Activated CD8-positive, alpha-beta memory T cell treated with anti-CD3 and anti-CD28 coated beads, Interleukin-2, amount 50 U/mL, for 48 hours (primary cell): ENCODE measurements around the gene ZNF799.
A peak's percentile ranks its signal among the peaks of the same experiment; 100 is the strongest.
"Not testable (repeated sequence)": the region's sequence is repeated elsewhere in the genome, so short reads cannot be mapped to it uniquely, and the experiment has no call there.

Source experiments
- DNase-seq: peaks from one replicate; pipeline ENCODE4 v3.0.0-alpha.2; 2020

Gene ZNF799

GRCh38 chr19:12400633-12401502 is at the start of gene ZNF799:
TSS of gene ZNF799 (minus strand) at chr19:12401271. CDS start at chr19:12401070, 201 bp downstream.
- DNase-seq, result peak; percentile 90

GRCh38 chr19:12450844-12451243 is 49.8 kb upstream of the ZNF799 start:
- no peak for DNase-seq

DNA sequence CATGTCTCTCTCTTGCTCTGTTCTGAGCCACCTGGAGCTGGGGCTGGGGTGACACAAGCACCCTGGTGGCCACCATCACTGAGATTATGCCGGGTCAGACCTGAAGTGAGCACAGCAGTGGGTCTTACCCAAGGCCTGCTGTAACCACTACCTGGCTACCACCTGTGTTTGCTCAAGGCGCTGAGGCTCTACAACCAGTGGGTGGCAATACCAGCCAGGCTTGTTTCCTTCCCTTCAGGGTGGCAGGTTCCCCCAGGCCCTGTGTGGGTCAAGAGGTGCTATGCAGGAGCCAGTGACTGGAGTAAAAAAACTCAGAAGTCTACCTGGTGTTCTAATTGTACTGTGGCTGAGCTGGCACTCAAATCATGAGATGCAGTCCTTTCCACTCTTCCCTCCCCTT is 47.7 kb upstream of the ZNF799 start:
- DNase-seq, result no peak

DNA sequence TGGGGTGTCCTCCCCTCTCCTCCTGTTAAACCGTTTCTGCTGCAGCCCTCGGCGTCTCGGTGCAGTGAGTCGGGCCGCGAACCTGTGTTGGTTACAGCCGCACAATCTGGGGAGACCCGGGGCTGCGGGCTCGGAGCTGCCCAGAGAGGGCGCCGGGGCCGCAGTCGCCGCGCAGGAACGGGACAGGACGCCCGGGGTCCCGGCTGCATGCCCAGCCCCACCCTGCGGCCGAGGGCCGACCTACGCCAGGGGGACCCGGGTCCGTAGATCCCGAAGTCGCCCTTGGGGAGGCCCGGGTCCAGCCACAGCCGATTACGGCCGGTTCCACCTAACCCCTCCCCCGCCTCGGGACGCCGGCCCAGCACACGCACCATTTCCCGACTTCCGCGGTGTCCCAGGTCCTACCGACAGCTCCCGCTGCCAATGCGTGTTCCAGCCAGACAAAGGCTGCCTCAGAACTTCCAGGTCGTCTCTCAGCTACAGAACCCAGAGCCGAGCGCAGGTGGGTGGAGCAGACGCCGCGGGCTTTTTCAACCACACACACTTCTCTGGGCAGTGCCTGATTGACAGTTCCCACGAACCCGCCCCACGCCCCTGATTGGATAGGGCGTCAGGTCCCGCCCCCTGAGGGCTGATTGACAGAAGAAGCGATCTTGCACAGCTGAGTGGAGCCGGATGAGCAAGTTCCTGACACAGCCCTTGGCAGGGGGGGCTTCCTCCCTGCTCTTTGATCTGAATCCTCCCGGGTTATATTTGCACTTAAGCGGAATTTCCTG is 39.7 kb upstream of the ZNF799 start, which contains the start of gene ZNF443:
Gene ZNF443 (minus strand): TSS at position 481 of the 776 bp plus-strand sequence. CDS start 107 bp downstream, at position 374.
- DNase-seq, result peak; percentile 97

DNA sequence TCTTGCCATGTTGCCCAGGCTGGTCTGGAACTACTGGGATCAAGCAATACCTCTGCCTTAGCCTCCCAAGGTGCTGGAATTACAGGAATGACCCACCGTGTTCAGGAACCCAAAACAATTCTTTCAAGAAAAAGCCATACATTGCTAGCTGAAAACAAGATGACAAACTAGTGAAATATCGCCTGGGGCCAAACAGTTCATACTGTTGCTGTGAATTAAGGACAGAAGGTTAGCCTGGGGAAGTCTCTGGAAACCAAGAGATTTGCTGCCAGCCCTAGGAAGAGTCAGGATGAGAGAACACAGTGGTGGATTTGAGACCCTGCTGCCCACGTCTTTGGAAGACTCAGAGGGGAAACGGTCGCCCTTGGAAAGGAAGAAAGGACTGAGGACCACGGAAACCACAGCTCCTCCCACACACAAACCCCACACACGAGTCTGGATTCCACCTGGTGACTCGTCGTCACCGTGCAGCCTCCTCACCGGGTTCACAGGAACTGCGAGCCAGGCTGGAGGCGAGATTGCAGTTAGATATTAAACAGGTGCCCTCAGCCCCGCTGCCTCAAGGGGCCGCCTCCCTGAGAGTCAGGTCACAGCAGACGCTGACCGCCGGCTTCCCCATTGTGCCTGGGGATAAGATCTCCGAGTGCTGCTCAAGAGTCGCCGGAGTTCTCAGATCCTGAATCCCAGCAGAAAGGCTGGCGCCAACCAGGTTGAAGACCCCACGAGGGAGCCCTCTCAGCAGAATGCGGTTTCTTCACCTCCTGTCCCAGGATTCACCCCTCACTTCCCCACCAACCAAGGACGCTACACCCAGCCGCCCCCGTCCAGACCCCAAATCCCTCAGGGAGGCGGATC is 38.8 kb upstream of the ZNF799 start:
- DNase-seq, result peak; percentile 71

GRCh38 chr19:12430726-12431299 is 29.7 kb upstream of the ZNF799 start:
- DNase-seq, result not testable (repeated sequence)

DNA sequence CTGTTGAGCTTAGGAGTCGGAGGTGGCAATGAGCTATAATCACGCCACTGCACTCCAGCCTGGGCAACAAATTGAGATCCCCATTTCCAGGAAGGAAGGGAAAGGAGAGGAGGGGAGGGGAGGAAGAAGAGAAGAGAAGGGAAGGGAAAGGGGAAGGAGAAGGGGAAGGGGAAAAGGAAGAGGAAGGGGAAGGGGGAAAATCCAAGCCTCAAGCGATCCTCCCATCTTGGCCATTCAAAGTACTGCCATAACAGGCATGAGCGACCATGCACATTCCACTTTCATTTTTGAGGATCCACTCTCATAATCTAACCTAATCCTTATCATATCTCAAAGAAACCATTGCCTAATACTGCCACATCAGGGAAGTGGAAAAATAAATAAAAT is 24.8 kb upstream of the ZNF799 start:
- DNase-seq, result no peak

DNA sequence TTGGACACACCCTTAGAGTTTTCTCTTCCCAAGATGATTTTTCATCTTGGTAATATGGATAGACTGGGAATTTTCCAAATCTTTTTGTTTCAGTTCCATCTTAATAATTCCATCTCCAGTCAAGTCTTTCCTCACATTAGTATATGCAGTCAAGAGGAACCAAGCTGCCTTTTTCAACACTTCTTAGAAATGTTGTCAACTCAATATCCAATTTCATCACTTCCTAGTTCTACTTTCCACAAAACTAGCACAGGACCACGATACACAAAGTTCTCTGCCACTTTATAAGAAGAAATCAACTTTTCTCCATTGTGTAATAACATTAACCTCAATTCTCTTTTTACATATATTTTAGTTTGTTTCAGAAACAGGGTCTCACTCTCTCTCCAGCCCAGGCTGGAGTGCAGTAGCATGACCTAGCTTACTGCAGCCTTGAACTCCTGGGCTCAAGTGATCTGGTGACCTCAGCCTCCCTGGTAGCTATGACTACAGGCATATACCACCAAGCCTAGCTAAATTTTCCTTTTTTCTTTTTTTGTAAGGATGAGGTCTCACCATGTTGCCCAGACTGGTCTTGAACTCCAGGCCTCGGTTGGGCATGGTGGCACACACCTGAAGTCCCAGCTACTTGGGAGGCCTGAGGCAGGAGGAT is 24.3 kb upstream of the ZNF799 start:
- no peak for DNase-seq

DNA sequence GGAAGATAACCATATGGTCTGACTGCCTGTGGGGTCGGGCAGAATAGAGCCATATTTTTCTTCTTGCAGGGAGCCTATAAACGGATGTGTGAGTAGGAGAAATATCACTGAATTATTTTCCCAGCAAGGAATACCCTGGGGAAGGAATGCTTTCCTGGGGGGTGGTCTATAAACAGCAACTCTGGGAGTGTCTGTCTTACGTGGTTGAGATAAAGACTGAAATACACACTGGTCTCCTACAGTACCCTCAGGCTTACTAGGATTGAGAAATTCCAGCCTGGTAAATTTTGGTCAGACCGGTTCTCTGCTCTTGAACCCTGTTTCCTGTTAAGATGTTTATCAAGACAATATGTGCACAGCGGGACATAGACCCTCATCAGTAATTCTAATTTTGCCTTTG is 16.2 kb upstream of the ZNF799 start:
- not testable (repeated sequence) for DNase-seq

- no peak for DNase-seq
Measured at GRCh38 chr19:12411893-12412292, 10.8 kb upstream of the ZNF799 start.

DNA sequence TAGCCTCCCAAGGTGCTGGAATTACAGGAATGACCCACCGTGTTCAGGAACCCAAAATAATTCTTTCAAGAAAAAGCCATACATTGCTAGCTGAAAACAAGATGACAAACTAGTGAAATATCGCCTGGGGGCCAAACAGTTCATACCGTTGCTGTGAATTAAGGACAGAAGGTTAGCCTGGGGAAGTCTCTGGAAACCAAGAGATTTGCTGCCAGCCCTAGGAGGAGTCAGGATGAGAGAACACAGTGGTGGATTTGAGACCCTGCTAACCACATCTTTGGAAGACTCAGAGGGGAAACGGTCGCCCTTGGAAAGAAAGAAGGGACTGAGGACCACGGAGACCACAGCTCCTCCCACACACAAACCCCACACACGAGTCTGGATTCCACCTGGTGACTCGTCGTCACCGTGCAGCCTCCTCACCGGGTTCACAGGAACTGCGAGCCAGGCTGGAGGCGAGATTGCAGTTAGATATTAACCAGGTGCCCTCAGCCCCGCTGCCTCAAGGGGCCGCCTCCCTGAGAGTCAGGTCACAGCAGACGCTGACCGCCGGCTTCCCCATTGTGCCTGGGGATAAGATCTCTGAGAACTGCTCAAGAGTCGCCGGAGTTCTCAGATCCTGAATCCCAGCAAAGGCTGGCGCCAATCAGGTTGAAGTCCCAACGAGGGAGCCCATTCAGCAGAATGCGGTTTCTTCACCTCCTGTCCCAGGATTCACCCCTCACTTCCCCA is 1.0 kb downstream of the ZNF799 start:
- DNase-seq, result peak; percentile 60

- not testable (repeated sequence) for DNase-seq
Measured at GRCh38 chr19:12391148-12391547, 9.9 kb downstream of the ZNF799 start.

DNA sequence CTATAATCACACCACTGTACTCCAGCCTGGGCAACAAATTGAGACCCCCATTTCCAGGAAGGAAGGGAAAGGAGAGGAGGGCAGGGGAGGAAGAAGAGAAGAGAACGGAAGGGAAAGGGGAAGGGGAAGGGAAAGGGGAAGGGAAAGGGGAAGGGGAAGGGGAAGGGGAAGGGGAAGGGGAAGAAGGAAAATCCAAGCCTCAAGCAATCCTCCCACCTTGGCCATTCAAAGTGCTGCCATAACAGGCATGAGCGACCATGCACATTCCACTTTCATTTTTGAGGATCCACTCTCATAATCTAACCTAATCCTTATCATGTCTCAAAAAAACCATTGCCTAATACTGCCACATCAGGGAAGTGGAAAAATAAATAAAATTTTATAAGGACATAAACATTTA is 14.7 kb downstream of the ZNF799 start:
- not testable (repeated sequence) for DNase-seq

- no peak for DNase-seq
Measured at GRCh38 chr19:12380444-12380737, 20.7 kb downstream of the ZNF799 start.

DNA sequence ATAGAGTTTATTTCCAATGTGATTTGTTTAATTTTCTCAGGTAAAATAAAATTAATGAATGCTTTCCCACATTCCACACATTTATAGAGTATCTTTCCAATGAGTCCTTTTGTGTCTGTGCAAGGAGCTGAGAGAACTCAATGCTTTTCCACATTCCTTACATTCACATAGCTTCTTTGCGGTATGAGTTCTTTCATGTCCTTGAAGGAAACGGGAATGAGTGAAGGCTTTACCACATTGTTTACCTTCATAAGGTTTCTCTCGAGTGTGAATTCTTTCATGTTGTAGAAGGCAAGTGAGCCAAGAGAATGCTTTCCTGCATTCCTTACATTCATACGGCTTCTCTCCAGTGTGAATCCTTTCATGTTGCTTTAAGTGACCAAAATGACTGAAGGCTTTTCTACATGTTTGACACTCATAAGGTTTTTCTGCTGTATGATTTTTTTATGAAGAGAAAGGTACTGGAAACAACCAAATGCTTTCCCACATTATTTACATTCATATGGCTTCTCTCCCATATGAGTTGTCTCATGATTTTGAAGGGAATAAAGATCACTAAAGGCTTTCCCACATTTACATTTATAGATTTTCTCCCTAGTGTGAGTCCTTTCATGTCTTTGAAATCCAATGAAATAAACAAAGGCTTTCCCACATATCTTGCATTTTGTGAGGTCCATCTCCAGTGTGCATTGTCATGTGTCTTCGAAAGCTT is 21.2 kb downstream of the ZNF799 start:
- no peak for DNase-seq

DNA sequence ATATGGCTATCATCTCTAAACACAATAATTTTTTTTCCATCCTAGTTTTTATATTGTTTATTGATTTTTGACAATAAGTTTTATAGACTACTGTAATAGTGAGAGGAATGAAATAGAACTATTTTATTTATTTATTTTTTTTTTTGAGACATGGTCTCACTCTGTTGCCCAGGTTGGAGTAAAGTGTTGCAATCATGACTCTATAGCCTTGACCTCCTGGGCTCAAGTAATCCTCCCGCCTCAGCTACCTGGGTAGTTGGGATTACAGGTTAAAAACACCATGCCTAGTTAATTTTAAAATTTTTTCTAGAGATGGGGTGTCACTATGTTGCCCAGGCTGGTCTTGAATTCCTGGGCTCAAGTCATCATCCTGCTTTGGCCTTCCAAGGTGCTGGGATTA is 27.0 kb downstream of the ZNF799 start:
- no peak for DNase-seq

- DNase-seq, result peak; percentile 89
Measured at GRCh38 chr19:12365236-12366162, 35.6 kb downstream of the ZNF799 start, which contains the start of gene ZNF442. TSS of gene ZNF442 (minus strand) at chr19:12365683. CDS start at chr19:12363631, 2,052 bp downstream.

DNA sequence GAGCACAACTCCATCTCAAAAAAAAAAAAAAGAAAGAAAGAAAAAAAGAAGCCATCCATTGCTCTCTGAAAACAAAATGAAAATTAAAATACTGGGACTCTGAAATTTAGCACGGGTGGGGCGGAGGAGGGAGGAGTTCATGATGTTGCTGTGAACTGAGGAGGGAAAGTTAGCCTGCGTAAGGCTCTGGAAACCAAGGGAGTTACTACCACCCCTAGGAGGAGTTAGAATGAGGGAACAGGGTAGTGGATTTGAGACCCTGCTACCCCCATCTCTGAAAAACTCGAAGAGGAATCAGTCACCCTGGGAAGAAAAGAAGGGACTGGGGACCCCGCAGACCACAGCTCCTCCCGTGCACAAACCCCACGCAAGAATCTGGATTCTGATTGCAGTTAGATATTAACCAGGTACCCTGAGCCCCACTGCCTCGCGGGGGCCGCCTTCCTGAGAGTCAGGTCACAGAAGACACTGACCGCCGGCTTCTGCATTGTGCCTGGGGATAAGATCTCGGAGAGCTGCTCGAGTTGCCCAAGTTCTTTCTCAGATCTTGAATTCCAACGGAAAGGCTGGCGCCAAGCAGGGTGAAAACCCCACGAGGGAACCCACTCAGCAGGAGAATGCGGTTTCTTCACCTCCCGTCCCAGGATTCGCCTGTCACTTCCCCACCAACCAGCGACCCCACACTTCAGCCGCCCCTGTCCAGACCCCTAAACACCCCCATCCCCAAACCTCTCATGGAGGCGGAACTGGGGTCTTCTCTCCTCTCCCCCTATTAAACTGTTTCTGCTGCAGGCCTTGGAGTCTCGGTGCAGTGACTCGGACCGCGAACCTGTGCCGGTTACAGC is 36.5 kb downstream of the ZNF799 start:
- peak; percentile 59 for DNase-seq
